T-helper 2 cell (primary cell): ENCODE results near the gene CALML4.
A peak's percentile ranks its signal among the peaks of the same experiment; 100 is the strongest.
"Not testable (repeated sequence)": the region's sequence is repeated elsewhere in the genome, so short reads cannot be mapped to it uniquely, and the experiment has no call there.

Source experiments
- DNase-seq, 5 experiments: peaks; one replicate each; pipeline versions ENCODE4 v3.0.0 to v3.0.0-alpha.2; 2012 to 2022

Gene CALML4

DNA sequence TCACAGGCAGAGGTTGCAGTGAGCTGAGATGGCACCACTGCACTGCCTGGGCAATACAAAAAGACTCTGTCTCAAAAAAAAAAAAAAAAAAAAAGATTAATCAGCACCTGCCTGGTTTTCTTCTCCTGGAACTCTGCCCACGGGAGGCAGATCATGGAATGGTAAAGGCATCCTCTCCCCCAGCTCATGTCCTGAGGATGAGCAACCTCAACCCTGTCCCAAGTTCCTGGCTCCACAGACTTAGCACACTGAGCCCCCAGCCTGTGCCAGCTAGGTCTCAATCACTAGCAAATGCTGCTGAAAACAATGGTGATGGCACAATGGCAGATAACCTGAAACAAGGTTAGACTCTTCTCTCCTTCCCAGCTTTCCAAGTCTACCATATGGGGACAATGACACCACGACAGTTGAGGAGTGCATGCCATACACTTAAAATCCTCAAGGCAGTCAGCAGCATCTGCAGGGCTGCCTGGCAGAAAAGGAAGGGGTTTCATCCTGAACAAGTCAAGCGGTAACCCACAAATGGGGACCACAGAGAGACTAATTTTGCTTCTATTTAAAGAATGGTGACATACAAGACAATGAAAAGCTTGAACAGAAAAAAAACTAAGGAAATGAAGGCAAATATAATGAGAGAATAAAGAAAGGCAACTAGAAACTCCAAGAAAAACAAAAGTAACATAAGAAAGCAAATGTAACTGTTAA lies 19.6 kb upstream of the CALML4 start:
- peak in 1 of 5 experiments; percentile 56 for DNase-seq

DNA sequence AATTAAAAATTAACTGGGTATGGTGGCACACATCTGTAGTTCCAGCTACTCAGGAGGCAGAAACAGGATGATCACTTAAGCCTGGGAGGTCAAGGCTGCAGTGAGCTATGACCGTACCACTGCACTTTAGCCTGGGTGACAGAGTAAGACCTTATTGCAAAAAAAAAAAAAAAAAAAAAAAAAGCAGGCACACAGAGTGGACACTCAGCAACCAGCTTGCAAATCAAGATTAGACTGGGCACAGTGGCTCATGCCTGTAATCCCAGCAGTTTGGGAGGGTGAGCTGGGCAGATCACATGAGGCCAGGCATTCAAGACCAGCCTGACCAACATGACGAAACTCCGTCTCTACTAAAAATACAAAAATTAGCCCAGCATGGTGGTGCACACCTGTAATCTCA lies 19.0 kb upstream of the CALML4 start:
- DNase-seq = no peak

DNA sequence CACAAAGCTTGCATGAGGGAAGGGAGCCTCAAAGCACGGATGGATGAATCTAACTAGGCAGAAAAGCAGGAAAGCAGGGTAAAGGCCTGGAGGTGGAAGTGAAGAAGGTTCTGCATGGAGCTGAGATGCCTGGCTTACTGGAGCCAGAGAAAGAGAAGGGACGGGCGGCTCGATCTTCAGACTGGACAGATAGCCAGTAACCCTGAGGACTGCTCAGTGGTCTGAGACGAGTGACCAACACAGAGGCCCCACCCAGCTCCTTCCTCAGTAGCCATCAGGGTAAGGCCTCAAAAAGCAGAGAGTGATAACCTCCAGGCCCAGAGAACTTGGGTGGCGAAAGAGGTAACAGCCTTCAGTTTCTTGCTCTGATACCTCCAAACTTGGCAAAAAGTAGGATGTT lies 18.0 kb upstream of the CALML4 start:
- DNase-seq = no peak

- not testable (repeated sequence) for DNase-seq
Measured at GRCh38 chr15:68222432-68222743, 17.3 kb upstream of the CALML4 start.

- DNase-seq = not testable (repeated sequence)
Measured at GRCh38 chr15:68221530-68222431, 16.6 kb upstream of the CALML4 start.

- no peak for DNase-seq
Measured at GRCh38 chr15:68220967-68221366, 15.8 kb upstream of the CALML4 start.

GRCh38 chr15:68220489-68220888 lies 15.4 kb upstream of the CALML4 start:
- DNase-seq = no peak

DNA sequence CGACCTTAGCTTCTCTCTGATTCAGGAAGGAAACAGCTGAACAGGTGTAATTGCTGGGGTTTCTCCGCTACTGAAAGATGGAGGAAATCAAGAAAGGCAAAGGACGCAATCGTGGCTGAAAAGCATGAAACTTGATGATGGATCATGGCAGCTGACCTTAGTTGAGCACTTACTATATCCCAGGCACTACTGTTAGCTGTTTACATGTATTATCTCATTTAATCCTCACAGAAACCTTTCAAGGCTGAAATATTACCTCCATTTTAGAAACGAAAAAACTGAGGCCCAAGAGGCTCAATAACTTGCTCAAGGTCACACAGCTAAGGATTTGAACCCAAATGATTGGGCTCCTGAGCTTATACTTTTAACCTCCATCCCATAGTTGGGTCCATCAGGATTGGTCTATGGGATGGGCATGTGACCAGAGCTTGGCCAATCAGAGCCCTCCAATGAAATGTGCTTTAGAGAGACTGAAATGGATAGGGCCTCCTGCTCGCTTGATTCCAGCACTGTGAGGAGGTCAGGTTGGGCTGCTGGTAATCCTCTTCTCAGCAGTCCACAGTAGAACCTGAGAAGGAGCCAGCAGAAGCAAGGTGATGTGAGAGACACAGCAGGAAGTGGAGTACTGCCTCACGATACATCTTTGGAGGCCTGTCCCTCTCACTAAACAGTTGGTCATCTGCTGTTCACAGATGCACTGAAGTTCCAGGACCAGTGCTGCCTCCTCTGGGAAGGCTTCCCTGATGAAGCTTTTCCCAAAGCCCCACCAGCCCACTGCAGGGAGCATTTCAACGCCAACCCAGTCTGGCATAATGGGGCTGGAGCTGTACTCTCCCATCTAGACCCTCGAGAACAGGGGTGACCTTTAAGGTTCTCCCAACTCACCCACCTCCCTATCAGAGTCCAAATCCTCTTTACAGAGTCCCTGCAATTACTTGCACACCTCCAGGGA lies 14.0 kb upstream of the CALML4 start:
- DNase-seq = no peak

DNA sequence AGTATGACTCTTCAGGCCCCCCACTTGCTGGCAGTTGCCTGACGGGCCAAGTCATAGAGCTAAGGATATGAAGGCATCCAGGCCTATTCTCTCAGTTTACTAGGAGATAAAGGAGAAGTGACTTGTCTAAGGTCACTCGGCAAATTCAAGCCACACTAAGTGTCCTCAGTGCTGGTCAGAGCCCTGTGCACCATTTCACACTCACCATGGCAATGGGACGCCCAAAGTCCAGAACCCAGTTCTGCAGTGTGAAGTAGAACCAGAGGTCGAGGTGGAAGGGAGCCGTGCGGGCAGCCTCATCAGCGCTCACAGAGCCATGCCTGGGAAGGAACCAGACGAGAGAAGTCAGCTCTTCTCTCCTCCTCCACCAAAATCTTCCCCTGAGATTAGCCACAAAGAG lies 13.2 kb upstream of the CALML4 start:
- DNase-seq = no peak

DNA sequence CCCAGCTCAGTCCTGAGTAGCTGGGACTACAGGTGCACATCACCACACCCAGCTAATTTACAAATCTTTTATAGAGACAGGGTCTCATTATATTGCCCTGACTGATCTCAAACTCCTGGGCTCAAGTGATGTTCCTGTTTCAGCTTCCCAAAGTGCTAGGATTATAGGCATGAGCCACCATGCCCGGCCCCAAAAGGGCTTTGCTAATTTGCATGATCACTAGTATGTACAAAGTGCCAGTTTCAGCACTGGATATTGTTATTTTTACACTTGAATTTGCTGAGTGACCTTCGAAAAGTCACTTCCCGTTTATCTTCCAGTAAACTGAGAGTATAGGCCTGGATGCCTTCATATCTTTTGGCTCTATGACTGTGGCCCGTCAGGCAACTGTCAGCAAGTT lies 12.2 kb upstream of the CALML4 start:
- DNase-seq = no peak

DNA sequence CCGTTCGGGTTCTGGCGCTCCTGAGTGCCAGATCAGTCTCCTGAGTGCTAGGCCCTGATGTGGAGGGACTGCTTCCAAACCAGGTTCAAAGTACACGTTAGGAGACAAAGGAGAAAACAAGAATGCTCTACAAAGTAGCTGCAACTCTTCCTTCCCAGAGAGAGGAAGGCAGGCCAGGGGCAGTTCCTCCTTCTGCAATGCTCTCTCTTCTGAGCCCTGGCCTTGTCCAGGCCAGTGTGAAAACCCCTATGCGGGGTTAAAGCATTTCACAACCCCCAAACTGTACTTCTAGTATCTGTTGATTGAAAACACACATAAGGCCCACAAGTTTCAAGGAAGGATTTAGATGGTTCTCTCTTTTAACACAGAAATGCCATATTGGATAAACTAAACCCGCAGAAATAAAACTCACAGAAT lies 9.7 kb upstream of the CALML4 start:
- DNase-seq = no peak

- no peak for DNase-seq
Measured at GRCh38 chr15:68213991-68214837, 9.1 kb upstream of the CALML4 start.

DNA sequence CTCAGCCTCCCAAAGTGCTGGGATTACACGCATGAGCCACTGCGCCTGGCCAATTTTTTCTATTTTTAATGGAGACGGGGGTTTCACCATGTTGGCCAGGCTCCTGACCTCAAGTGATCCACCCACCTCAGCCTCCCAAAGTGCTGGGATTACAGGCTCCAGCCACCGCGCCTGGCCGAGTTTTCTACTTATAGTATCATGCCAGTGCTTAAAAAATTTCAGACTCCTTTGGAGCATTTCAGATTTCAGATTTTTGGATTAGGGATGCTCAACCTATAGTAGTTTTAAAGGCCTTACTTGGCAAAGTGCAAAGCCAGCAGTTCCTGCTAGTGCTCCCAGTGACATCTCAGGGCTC lies 8.3 kb upstream of the CALML4 start:
- DNase-seq = not testable (repeated sequence)

GRCh38 chr15:68211656-68212320 lies 6.7 kb upstream of the CALML4 start:
- no peak for DNase-seq

- peak in 3 of 5 experiments; percentile 26 to 50 (median 33) for DNase-seq
Measured at GRCh38 chr15:68210821-68211655, 5.9 kb upstream of the CALML4 start.

DNA sequence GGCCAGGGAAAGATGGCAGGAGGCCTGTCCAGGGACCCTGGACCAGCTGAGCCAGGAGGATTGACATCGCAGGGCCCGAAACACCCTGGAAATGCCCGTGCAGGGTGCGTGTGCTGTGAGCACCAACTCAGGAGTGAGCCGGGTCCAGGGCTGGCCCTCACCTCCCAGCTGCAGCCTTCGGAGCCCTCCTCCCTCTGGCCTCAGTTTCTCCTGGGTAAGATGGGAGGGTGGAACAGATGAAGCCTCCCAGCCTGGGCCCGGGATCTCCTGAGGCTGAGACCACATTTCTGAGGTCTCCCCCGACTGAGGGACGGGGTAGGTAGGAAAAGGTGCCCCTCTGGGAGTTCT lies 5.3 kb upstream of the CALML4 start:
- DNase-seq = no peak

- DNase-seq = peak in 2 of 5 experiments; percentile 22
Measured at GRCh38 chr15:68209735-68210408, 4.7 kb upstream of the CALML4 start.

DNA sequence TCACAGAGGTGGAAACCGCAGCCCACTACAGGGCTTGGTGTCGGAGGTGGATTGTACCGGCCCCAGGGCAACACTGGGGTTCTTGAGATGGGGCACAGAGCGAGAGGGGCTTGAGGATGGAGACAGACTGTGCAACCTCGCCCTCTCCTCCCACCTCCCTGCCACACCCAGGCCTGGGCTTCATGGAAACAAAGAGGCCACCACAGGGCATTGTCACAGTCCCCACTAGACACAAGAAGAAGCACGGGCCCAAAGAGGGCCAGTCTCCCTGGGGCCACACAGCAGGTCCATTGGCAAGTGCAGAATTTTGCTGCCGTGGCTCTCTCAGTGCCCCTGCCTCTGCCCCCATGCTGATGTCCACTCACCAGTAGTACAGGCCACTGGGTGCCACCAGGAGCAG lies 4.1 kb upstream of the CALML4 start:
- no peak for DNase-seq

DNA sequence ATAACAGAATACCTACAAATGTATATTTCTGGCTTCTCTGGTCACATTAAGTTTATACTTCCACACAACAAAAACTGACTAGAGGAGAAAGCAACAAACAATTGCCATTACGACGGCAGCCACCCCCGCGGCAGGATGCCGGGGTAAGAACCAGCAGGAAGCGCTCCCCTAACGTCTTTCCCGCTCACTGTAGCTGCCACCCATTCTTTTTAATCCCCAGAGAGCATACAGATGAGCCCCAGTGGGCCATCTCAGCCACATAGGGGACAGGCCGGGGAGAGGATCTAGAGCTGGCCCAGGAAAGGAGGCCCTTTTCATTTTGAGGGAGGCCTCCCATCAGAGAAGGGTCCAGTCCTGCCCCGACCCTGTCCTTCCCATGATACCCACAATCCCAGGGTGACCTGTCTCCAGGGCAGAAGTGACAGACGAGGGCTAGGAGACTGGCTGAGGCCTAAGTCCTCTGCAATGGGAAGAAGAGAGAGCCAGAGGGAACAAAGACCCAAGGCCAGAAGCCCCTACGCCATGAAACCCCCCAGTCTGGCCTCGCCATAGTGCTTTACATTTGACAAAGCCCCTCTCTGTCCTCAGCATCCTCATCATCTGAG lies 3.6 kb upstream of the CALML4 start:
- peak in 1 of 5 experiments; percentile 15 for DNase-seq

- no peak for DNase-seq
Measured at GRCh38 chr15:68208136-68208535, 3.0 kb upstream of the CALML4 start.
